Activated CD4-positive, alpha-beta memory T cell treated with anti-CD3 and anti-CD28 coated beads, Interleukin-2, amount 10 ng/mL, durations not matched to agents 7 days and 5 days (primary cell): ENCODE data around the gene ARHGAP18. TPM values are rescaled to one million over a fixed set of nuclear protein-coding genes. Genes with fewer than 3 reads are reported as not detected.

Experiments
- CTCF ChIA-PET: fragments of 350-600 bp; sonication (Branson Sonifier 250); formaldehyde crosslinking; loops from one replicate; lab custom pipeline; 2021; ENCODE audit warnings: antibody characterized with exemption, inconsistent platforms; lab: Charles Lee
- POLR2A ChIA-PET: fragments of 350-600 bp; sonication (Branson Sonifier 250); formaldehyde crosslinking; loops from one replicate; lab custom pipeline; 2021; ENCODE audit warnings: antibody characterized with exemption; lab: Charles Lee
- DNase-seq: peaks from one replicate; pipeline ENCODE4 v3.0.0-alpha.2; 2020
- H3K27ac Mint-ChIP-seq: one replicate; pipeline ENCODE4 v1.8.0; 2021; ENCODE audit warnings: mild to moderate bottlenecking, mixed read lengths
- H3K27me3 Mint-ChIP-seq: one replicate; pipeline ENCODE4 v1.8.0; 2021; ENCODE audit warnings: mixed read lengths
- H3K36me3 Mint-ChIP-seq: one replicate; pipeline ENCODE4 v1.8.0; 2021; ENCODE audit warnings: low read depth, mixed read lengths
- H3K4me1 Mint-ChIP-seq: one replicate; pipeline ENCODE4 v1.8.0; 2021; ENCODE audit warnings: mixed read lengths
- H3K4me3 Mint-ChIP-seq: one replicate; pipeline ENCODE4 v1.8.0; 2021; ENCODE audit warnings: mild to moderate bottlenecking, mixed read lengths
- H3K9me3 Mint-ChIP-seq: one replicate; pipeline ENCODE4 v1.8.0; 2021; ENCODE audit warnings: mixed read lengths
- total RNA-seq, 2 experiments: library from RNA; stranded (reverse); gene quantifications; one replicate each; pipeline ENCODE4 v1.2.3, GENCODE V29; 2021

ARHGAP18 gene
- total RNA-seq, 2 experiments from 2014 or later: 14.8 to 18.0 TPM

GRCh38 chr6:129634411-129635230 lies 75.4 kb downstream of the ARHGAP18 start:
- no peaks in the 10 kb centered on the region for H3K4me1 Mint-ChIP-seq
- ChIA-PET POLR2A (no interaction called here), CTCF (interaction anchor here (1.7 kb wide), 1 partner anchor 8 kb away, joined by 3 read pairs; no protein-coding TSS in a partner anchor)
- H3K27ac Mint-ChIP-seq: no peak overlapping the region
- no peaks in the 10 kb centered on the region for H3K9me3 Mint-ChIP-seq
- DNase-seq: no peak
- peaks cover 22% of the 10 kb centered on the region for H3K36me3 Mint-ChIP-seq
- H3K27me3 Mint-ChIP-seq: no peaks in the 10 kb centered on the region
- no peak overlapping the region for H3K4me3 Mint-ChIP-seq

- CTCF ChIA-PET: interaction anchor here (1.7 kb wide), 1 partner anchor 9 kb away, joined by 3 read pairs; no protein-coding TSS in a partner anchor
- Mint-ChIP-seq H3K9me3 (no peaks in the 10 kb centered on the region), H3K27me3 (no peaks in the 10 kb centered on the region), H3K27ac (no peak overlapping the region), H3K4me1 (no peaks in the 10 kb centered on the region), H3K4me3 (no peak overlapping the region), H3K36me3 (peaks cover 24% of the 10 kb centered on the region)
- DNase-seq: no peak
- POLR2A ChIA-PET: no interaction called here
Observed at GRCh38 chr6:129633529-129633928, 76.4 kb downstream of the ARHGAP18 start.

- Mint-ChIP-seq H3K4me3 (no peak overlapping the region), H3K36me3 (peaks cover 15% of the 10 kb centered on the region), H3K27ac (no peak overlapping the region), H3K27me3 (no peaks in the 10 kb centered on the region), H3K4me1 (no peaks in the 10 kb centered on the region), H3K9me3 (no peaks in the 10 kb centered on the region)
- ChIA-PET POLR2A (no interaction called here), CTCF (no interaction called here)
- no peak for DNase-seq
Observed at GRCh38 chr6:129632172-129632613, 77.8 kb downstream of the ARHGAP18 start.

- no peak for DNase-seq
- POLR2A ChIA-PET: no interaction called here
- H3K4me3 Mint-ChIP-seq: no peak overlapping the region
- no peaks in the 10 kb centered on the region for H3K4me1 Mint-ChIP-seq
- H3K27me3 Mint-ChIP-seq: no peaks in the 10 kb centered on the region
- H3K9me3 Mint-ChIP-seq: no peaks in the 10 kb centered on the region
- CTCF ChIA-PET: no interaction called here
- H3K27ac Mint-ChIP-seq: no peak overlapping the region
- H3K36me3 Mint-ChIP-seq: peaks cover 15% of the 10 kb centered on the region
Observed at GRCh38 chr6:129631070-129631469, 78.9 kb downstream of the ARHGAP18 start.

- Mint-ChIP-seq H3K27me3 (no peaks in the 10 kb centered on the region), H3K27ac (no peak overlapping the region), H3K4me1 (no peaks in the 10 kb centered on the region), H3K36me3 (peaks cover 14% of the 10 kb centered on the region), H3K9me3 (no peaks in the 10 kb centered on the region), H3K4me3 (no peak overlapping the region)
- ChIA-PET CTCF (no interaction called here), POLR2A (no interaction called here)
- no peak for DNase-seq
Observed at GRCh38 chr6:129630596-129630995, 79.4 kb downstream of the ARHGAP18 start.

- Mint-ChIP-seq H3K36me3 (peaks cover 10% of the 10 kb centered on the region), H3K27ac (no peak overlapping the region), H3K4me1 (no peaks in the 10 kb centered on the region), H3K9me3 (no peaks in the 10 kb centered on the region), H3K4me3 (no peak overlapping the region), H3K27me3 (no peaks in the 10 kb centered on the region)
- DNase-seq: no peak
- ChIA-PET CTCF (no interaction called here), POLR2A (no interaction called here)
Observed at GRCh38 chr6:129628101-129628815, 81.7 kb downstream of the ARHGAP18 start.

- POLR2A ChIA-PET: no interaction called here
- Mint-ChIP-seq H3K27ac (no peak overlapping the region), H3K4me3 (no peak overlapping the region), H3K27me3 (no peaks in the 10 kb centered on the region), H3K36me3 (peaks cover 5% of the 10 kb centered on the region), H3K4me1 (no peaks in the 10 kb centered on the region), H3K9me3 (no peaks in the 10 kb centered on the region)
- DNase-seq: no peak
- CTCF ChIA-PET: no interaction called here
Observed at GRCh38 chr6:129624488-129624887, 85.5 kb downstream of the ARHGAP18 start.

- Mint-ChIP-seq H3K9me3 (no peaks in the 10 kb centered on the region), H3K36me3 (no peaks in the 10 kb centered on the region), H3K4me1 (no peaks in the 10 kb centered on the region), H3K27me3 (no peaks in the 10 kb centered on the region), H3K4me3 (no peak overlapping the region), H3K27ac (no peak overlapping the region)
- no peak for DNase-seq
- CTCF ChIA-PET: interaction anchor here (0.6 to 0.7 kb wide), 4 partner anchors 120 to 654 kb away, joined by 3 to 5 read pairs (median 4); no protein-coding TSS in a partner anchor
- POLR2A ChIA-PET: no interaction called here
Observed at GRCh38 chr6:129623008-129623732, 86.8 kb downstream of the ARHGAP18 start.

GRCh38 chr6:129621252-129621651 lies 88.7 kb downstream of the ARHGAP18 start:
- H3K4me1 Mint-ChIP-seq: no peaks in the 10 kb centered on the region
- H3K4me3 Mint-ChIP-seq: no peak overlapping the region
- no peaks in the 10 kb centered on the region for H3K9me3 Mint-ChIP-seq
- no peak overlapping the region for H3K27ac Mint-ChIP-seq
- no peaks in the 10 kb centered on the region for H3K27me3 Mint-ChIP-seq
- ChIA-PET CTCF (interaction anchor here (1.0 to 1.5 kb wide), 4 partner anchors 23 to 109 kb away, joined by 3 to 5 read pairs (median 4); no protein-coding TSS in a partner anchor), POLR2A (no interaction called here)
- DNase-seq: peak; percentile 43
- no peaks in the 10 kb centered on the region for H3K36me3 Mint-ChIP-seq

GRCh38 chr6:129620234-129620610 lies 89.8 kb downstream of the ARHGAP18 start:
- no peaks in the 10 kb centered on the region for H3K4me1 Mint-ChIP-seq
- CTCF ChIA-PET: no interaction called here
- peaks cover under 1% of the 10 kb centered on the region for H3K36me3 Mint-ChIP-seq
- H3K27ac Mint-ChIP-seq: no peak overlapping the region
- POLR2A ChIA-PET: no interaction called here
- DNase-seq: no peak
- no peaks in the 10 kb centered on the region for H3K27me3 Mint-ChIP-seq
- no peak overlapping the region for H3K4me3 Mint-ChIP-seq
- H3K9me3 Mint-ChIP-seq: no peaks in the 10 kb centered on the region

- Mint-ChIP-seq H3K27me3 (no peaks in the 10 kb centered on the region), H3K36me3 (peaks cover 3% of the 10 kb centered on the region), H3K4me3 (no peak overlapping the region), H3K27ac (no peak overlapping the region), H3K4me1 (no peaks in the 10 kb centered on the region), H3K9me3 (no peaks in the 10 kb centered on the region)
- ChIA-PET CTCF (no interaction called here), POLR2A (no interaction called here)
- DNase-seq: no peak
Observed at GRCh38 chr6:129619579-129620233, 90.3 kb downstream of the ARHGAP18 start.

- Mint-ChIP-seq H3K27me3 (no peaks in the 10 kb centered on the region), H3K4me3 (no peak overlapping the region), H3K27ac (no peak overlapping the region), H3K4me1 (no peaks in the 10 kb centered on the region), H3K36me3 (peaks cover 3% of the 10 kb centered on the region), H3K9me3 (no peaks in the 10 kb centered on the region)
- POLR2A ChIA-PET: interaction anchor here (0.6 kb wide), 1 partner anchor 113 kb away, joined by 3 read pairs; no protein-coding TSS in a partner anchor
- CTCF ChIA-PET: interaction anchor here (1.0 kb wide), 1 partner anchor 91 kb away, joined by 3 read pairs; no protein-coding TSS in a partner anchor
- DNase-seq: no peak
Observed at GRCh38 chr6:129617986-129618385, 92.0 kb downstream of the ARHGAP18 start.
